Central memory CD4-positive, alpha-beta T cell (primary cell): ENCODE data around the gene CDC42EP2.

Experiments
- DNase-seq: peaks from one replicate; pipeline ENCODE4 v3.0.0; 2022
- total RNA-seq, 3 experiments: gene quantifications; one replicate each; lab custom pipeline; 2026; lab: John Stamatoyannopoulos, UW

The CDC42EP2 gene, protein sequence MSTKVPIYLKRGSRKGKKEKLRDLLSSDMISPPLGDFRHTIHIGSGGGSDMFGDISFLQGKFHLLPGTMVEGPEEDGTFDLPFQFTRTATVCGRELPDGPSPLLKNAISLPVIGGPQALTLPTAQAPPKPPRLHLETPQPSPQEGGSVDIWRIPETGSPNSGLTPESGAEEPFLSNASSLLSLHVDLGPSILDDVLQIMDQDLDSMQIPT
- total RNA-seq = 0.05 to 0.19 (median 0.07) reads per million in 3 experiments

DNA sequence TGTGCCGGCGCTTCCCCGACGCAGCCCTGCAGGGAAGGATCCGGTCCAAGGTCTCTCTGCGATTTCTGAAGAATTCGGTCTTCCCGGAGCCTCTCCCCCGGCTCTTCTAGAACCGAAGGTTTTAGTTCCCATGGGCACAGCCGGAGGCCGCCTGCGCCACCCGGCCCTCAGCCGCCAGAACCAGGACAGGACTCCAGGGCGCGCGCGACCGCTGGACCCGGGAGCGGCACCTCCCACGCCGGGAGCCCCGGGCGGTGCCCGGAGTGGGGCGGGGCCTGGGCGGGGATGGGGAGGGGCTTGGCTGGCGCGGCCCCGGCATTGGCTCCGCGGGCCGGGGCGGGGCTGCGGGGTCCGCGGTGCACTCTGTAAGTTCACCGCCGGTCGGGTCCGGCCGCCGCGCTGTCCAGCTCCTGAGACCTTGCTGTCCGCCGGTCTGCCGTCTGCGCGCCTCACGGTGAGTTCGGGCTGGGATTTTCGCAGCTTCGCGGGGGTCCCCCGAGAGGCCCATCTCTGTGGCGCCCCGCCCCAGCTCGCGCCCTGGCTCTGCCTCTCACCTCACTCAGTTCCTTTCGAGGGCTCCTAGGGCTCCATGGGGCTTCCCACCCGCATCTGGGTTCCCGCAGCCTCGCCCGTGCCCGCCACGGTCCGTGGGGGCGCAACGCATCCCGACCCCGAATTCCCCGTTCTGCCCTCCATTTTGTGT lies at the start of gene CDC42EP2:
CDC42EP2 (plus strand) TSS at position 366 of the 703 bp plus-strand sequence. CDS start 6,033 bp downstream, outside the sequence.
- peak; percentile 48 for DNase-seq

DNA sequence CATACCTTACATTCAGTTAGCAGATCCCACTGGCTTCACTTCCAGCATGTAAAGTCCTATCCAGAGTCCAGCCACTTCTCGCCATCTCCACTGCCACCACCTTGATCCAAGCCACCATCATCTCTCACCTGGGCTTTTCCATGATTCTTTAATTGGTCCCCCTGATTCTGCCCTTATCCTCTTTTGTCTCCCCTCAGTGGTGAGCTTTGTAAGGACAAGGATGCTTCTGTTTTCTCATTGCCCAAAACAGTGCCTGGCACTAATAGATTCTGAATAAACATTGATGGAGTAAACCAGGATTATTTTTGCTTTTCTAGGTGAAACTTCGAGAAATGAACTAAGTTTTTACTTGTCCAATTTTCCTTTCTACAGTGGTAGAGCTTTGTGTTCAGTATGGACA lies 48.5 kb upstream of the CDC42EP2 start:
- DNase-seq = no peak

DNA sequence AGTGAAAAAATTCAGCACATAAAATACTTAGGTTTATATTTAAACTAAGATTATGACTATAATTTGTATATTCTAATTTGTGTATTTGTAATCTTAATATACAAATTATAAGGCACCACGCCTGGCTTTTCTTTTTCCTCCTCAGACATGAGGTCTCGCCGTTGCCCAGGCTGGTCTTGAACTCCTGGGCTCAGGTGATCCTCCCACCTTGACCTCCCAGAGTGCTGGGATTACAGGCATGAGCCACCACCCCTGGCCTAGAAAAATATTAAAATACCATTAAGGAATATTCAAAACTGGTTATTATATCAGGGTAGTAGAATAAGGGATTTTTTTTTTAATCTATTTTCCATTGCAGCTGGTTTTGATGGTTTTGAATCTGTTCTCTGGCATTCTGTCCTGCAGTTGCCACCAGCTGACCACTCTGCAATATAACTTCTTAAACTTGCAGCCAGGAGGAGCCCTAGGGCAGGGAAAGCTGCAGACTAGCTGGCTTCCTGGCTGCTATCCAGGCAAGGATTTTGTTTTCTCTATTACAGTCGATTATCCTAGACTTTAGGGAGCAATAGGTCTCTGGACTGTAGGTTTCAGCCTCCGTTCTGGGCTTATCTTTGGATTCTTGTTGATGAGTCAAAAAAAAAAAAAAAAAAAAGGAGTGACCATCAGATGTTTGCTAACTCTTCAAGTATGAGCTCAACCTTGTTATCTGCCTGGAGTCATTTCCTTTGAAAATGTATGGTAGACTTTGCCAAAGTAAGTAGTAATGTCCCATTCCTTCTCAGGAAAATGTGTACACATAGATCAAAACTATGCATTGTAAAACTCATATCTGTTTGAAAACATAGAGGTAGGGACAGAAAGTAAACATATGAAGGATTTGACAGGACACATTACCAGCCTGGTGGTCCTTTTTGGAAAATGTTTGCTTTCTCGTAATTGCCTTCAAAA lies 39.7 kb upstream of the CDC42EP2 start:
- peak; percentile 24 for DNase-seq

DNA sequence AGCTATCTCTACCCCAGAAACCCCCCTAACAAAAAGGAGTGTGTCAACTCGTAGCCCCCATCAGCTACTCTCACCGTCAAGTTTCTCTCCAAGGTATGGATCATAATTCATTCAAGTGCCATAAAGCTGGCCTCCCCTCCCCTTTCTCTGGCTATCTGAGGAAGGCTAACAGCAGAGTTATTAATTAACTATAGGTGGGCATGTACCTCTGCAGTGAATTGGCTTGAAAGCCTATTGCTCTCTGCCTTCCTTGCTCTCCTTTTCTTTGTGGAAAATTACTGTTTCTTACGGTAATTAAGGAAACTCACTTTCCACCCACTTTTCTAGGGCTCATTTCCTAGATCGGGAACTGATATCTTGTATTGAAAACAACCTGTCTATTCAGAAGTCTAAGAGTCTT lies 38.8 kb upstream of the CDC42EP2 start:
- DNase-seq = no peak

DNA sequence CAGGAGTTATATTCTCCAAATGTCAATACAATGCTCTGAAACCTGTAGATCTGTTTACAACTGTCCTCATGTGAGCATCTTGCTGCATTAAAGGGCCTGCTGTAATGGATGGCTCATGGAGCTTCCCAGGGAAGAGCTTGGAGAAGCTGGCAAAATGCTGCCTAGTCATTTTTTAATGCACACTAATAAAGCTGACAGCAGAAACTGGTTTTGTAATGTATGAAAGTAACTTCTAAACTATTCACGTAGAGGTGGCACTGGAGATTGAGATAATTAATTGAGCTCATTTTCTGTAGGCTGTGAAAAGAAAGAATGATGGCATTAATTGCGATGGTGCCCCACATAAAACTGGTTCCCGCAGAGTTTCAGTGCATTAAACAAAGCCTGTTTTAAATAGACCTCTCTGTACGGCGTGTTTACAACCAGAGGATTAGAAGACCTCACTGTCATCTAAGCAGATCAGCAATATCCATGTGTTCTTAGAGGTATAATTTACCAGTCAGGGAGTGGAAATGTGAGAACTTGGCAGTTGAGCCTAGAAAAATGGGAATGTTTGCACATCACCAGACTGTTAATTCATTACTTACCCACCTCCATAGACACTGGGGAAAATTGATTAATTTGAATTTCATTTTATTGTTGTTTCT lies 36.9 kb upstream of the CDC42EP2 start:
- no peak for DNase-seq

DNA sequence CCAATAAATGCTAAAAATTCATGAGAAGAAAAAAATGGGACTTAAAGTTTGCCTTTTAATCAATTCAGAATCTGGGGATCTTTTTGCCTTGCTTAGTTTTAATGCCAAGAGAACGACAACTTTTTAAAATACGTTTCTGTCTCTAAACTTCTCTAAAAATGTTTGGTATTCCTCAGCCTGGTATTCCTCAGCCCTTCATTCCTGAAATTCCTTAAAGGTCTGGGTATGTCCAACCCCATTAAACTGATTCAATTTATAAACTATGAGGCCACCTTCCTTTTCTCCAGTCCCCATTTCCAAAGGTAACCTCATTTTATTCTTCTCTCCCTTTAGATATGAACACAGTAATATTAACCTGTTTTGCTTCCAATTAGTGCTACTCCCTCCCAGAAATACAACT lies 36.3 kb upstream of the CDC42EP2 start:
- no peak for DNase-seq

DNA sequence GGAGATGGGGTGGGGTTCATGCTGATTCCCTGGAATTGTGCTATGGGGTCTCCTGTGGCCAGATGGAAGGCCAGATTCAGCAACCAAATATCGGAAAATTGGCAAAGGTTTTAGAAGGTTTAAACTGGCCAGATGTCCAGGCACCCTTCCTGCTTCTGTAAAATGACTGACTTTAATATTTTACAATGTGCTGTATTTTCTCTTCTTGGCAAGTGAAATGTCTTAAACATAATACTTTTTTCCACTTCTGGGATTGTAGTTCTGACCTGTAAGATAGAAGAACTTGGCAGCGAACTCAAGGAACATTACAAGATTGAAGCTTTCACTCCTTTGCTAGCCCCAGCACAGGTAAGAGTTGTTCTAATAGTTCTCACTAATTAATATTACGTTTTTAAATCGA lies 35.4 kb upstream of the CDC42EP2 start:
- DNase-seq = no peak

DNA sequence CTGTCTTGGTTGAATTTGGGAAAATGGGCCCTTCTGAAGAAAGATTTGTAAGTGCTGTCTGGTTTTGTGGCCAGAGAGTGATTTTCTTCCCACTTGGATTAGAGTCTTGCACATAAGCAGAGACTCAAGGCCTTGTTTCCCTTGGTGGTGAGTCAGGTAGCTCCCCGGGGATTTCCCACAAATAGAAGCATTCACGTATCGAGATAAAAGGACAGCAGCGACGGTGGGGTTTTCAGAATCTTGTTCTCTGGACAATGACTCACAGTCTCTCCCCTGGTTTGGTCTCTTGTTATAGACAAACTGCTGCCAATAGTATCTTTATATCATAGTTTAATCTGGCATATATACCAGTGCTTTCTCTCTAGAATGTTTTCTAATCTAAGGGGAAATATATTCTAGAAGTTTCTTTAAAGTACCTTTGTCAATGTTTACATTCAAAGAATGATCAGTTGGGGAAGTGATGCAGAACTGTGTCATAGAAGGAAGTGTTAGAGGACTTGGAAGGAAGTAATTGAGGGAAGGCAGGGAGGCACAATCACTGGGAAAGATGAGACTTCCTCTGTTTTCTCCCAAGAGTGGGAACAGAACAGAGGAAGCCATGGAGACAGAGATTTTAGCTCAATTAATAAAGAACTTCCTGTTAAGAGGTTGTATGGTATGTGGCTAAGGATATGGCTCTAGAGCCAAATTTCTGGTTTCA lies 34.8 kb upstream of the CDC42EP2 start:
- DNase-seq = peak; percentile 10

DNA sequence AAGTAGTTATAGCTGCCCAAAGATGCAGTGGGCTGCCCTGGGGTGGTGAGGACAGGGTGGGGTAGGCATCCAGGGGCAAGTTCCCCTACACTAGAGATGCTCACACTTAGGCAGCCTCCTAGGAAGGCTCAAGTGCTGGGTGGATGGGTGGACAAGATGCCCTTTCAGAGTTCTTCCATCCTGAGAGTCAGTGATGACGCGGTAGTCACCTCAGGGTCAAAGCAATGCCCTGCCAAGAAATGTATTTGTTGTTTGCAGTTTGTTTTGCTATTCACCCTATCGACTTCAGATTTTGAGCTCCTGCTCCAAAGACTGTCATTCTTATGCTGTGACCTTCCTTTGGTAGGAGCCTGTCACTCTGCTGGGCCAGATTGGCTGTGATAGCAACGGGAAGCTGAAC lies 34.0 kb upstream of the CDC42EP2 start:
- no peak for DNase-seq

DNA sequence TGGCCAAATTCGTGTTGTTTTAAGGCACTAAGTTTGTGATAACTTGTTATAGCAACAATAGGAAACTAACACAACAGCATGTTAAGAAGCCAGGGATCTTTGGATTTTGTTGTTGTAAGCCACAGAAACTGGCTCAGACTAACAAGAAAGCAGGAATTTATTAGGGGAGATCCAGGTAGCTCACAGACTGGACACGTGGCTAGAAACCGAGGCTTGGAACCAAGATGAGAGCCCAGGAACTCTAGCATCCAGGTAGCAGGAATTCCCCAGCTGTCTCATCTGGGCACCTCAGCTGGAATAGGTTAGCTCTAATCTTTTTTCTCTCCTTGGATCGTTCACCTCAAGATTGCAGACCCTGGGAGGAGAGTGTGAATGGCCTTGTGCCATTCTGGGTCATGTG lies 28.0 kb upstream of the CDC42EP2 start:
- DNase-seq = no peak

DNA sequence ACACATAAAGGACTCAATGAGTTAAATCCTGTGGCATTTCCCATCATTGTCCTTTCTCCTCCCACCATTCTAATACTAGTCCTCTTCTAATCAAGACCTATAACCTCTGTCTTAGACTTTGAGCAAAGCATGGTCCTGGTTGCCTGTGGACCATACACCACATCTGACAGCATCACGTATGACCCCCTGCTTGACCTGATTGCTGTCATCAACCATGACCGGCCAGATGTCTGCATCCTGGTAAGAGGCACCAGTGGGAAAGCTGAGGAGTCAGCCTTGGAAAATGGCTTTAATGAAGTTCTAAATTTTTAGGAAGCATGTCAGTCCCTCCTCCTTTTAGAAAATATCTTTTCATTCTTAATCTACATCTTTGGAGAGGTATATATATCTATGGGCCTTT lies 27.1 kb upstream of the CDC42EP2 start:
- no peak for DNase-seq

DNA sequence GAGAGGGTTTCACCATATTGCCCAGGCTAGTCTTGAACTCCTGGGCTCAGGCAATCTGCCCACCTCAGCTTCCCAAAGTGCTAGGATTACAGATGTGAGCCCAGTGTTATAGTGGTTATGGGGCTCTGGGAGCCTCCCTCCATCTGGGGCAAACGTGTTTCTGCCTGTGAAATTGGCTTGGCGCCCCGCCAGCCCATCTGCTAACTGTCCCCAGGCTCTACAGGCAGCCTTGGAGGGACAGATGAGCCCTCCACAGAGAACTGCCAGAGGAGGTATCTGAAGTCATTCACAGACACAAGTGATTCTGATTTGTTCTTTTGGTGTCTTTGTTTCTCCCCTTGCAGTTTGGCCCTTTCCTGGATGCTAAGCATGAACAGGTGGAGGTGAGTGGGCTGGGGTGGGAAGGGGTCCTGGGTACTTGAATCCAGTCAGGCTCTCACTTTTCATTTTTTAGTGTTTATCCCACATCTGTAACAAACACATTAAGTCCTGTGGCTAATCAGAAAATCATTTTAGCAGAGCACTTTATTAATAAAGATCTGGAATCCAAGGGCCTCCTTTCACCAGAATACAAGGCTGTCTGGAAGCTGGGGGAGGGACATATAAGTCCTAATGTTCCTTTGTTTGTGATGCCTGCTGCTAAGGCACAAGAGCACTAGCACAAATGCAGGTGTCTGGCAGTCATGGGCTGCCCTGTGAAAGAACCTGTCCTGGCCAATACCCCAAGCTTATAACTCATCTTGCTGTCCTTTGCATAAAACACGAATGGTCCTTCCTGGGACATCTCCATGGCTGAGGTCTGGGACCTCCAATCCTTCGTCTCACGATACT lies 25.7 kb upstream of the CDC42EP2 start:
- no peak for DNase-seq

DNA sequence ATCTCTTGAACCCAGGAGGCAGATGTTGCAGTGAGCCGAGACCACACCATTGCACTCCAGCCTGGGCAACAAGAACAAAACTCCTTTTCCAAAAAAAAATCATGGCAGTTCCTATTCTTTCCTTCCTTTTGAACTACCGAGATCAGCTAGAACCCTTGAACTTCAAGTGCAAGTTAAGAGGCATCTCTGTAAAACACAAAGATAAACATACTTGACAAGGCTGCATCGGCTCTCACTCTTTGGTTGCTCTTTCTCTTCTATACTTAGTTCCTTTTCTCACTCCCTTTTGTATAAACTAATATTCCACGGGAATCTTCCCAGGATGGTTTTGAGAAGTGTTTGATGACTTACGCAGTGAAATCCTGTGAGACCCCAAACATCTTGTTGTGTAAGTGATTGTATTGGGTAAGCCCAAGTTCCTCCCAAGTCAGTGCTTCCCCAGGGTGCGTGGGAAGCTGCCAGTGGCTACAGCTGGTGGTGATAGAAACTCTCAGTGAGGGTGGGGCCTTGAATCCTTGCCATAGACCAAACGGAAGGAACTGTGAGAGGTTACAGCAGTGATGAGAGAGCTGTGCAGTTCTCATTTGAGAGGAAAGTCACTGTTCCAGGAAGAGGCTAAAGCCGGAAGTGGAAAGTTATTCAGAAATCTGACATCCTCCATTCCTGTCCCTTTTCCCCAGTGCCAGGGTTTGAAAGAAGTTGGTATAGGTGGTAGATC lies 24.1 kb upstream of the CDC42EP2 start:
- no peak for DNase-seq

DNA sequence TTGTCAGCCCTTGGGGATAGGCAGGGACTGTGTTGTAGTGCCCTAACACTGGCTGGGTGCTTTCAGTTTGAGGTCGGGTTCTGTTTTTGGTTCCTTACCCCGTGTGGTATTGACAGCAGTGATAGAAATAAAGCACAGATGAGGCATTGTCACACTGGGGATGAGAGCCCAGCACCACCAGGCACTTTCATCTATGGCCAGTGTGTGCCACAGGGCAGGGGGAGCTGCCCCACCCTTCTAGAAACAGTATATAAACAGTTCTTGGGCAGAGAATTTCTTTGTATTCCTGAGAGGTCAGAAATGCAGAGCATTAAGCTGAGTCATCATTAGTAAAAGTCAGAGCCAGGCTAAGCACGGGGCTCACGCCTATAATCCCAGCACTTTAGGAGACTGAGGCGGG lies 23.1 kb upstream of the CDC42EP2 start:
- DNase-seq = no peak

DNA sequence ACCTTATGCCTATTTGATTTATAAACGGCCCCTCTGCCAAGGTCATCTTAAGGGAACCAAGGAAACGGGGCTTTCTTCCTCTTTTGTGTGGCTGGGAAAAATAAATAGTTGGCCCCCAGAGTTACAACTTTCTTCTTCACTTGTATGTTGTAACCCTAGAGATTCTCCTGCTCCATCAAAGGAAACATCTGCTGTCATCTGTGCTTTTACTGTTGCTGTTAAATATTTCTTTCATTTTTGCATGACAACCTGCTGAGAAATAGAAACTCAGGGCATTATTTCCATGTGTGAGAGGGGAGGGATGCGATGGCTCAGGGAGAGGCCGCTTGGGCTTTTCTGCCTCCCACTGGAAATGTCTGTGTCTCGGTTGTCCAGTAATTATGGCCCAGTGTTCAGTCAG lies 21.8 kb upstream of the CDC42EP2 start:
- no peak for DNase-seq

DNA sequence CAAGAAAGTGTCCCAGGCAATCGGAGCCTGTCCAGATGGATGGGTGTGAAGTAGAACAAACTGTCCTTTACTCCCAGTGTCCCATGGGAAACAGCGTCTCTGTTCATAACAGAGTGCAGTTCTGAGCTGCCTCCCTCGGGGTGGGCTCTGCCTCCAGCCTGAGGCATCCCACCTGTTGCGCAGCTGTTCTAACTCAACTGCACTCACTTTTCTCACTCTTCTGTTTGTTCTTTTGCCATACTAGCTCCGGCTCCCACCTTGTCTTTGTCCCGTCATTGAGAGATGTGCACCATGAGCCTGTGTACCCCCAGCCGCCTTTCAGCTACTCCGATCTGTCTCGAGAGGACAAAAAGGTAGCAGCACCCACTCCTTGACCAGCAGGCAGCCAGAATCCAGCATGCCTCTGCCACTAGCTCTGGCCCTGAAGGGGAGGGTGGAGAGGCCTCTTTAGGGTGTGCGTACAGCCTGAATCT lies 20.7 kb upstream of the CDC42EP2 start:
- no peak for DNase-seq

DNA sequence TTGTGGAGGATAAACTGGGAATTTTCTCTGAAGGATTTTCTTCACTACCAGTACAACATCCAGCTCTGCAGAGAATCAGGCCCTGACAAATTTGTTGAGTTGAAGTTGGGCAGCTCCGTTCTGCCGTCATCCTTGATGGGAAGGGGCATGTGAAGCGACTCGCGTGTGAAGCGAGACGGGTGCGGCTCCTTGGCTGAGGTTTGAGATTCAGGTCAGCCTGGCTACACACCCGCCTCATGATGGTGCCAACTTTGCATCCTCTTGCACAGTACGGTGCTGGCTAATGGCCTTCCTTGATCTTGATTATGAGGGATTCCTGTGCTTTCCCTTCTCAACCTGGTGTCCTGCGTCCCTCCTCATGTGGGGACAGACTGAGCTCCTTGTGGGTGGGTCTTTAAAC lies 19.7 kb upstream of the CDC42EP2 start:
- DNase-seq = no peak

DNA sequence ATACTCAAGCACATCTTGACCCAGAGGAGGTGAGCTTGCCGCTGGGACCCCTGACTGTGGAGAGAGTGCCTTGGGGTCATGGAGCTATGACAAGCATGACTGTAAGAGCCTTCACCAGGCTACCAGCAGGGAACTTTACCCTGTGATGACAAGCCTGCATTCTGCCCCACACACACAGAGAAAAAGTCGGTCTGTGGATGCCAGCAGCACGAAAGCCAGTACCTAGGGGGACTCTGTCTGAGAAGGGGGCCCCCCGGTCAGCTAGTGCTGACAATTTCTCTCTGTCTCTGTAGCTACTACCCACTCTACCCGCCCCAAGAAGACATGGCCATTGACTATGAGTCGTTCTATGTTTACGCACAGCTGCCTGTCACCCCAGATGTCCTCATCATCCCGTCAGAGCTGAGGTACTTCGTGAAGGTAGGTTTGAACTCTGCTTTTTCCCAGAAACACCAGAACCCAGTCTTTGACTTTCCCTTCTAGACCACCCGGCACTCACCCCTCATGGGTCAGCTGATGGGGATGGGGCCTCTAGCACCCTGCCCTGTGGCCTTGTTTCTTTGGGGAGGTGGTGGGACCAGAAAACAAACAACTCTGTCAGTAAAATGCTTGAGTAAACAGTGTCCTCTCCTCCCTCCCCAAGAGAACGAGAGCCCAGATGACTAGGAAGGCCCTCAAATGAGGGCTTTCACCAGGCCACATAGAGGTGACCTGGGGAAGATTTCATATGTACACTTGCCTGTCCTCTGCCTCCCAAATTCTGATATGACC lies 18.9 kb upstream of the CDC42EP2 start:
- DNase-seq = no peak

DNA sequence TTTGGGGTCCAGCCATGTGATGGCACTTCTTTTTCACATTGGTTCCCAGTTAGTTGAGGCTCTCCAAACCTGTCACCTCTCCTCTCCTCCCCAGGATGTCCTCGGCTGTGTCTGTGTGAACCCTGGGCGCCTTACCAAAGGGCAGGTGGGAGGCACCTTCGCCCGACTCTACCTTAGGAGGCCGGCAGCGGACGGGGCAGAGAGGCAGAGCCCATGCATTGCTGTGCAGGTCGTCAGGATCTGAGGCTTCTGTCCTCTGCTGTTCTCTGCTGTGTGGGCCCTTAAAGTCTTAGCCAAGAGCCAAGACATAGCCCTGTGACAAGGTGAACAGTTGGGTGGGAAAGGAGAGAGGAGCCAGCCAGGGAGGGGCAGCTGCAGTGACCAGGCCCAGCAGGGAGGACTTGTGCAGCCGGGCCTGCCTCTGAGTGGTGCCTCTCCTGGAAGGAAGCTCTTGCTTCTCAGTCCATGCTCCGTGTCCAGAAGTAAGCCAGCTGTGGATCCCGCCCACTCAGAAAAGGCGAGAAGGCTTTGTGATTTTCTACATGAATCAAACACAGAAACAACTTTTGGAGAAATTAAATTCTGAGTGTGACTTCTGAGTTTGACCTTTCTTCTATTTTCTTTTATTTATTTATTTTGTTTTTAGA lies 17.5 kb upstream of the CDC42EP2 start:
- DNase-seq = no peak
